ENCODE data around the gene PNPLA6. TPM values are rescaled to one million over a fixed set of nuclear protein-coding genes. Genes with fewer than 3 reads are reported as not detected.

PNPLA6 gene
- total and polyA plus RNA-seq, 2 of the 13 experiments (the other 11 are each of a cell fraction or from before 2014, with no cell fraction given): 24.9 to 28.2 TPM

DNA sequence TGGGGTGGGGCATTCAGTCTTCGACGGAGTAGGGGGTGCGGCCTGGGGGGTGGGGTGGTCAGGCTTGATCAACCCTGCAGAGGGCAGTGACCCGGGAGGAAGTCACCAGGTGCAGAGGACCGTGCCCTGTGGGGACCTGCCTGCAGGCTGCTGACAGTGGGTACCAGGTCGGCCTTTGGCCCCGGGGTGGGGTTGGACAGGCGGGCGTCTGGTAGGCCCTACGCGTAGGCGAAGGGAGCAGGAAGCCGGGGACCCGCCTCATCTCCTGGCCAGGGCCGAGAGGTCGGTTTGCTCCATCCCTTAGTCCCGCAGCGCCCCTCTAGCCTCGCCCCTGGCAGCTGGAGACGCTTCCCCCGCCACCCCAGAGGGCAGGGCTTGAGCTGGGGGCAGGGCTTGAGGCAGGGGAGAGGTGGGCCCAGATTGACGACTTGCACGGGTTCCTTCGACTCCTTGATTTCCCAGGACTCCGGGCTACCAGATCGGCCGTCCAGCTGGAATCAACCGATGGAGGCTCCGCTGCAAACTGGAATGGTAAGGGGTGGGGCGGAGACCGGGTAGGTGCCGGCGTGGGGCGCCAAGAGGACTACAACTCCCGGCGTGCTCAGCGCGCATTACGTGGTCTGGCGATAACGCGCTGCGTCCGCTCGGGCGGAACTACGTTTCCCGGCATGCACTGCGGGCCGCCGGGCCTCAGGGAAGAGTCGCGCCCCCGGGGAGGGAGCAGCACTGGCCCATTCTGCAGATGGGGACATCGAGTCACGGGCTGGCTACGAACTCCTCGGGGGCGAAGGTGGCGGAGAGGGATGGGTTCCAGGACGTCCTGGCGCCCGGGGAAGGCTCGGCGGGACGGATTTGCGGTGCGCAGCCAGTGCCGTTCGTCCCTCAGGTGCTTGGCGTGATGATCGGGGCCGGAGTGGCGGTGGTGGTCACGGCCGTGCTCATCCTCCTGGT, at the start of gene PNPLA6 (continued):
- TF ChIP-seq, protein P1, sequence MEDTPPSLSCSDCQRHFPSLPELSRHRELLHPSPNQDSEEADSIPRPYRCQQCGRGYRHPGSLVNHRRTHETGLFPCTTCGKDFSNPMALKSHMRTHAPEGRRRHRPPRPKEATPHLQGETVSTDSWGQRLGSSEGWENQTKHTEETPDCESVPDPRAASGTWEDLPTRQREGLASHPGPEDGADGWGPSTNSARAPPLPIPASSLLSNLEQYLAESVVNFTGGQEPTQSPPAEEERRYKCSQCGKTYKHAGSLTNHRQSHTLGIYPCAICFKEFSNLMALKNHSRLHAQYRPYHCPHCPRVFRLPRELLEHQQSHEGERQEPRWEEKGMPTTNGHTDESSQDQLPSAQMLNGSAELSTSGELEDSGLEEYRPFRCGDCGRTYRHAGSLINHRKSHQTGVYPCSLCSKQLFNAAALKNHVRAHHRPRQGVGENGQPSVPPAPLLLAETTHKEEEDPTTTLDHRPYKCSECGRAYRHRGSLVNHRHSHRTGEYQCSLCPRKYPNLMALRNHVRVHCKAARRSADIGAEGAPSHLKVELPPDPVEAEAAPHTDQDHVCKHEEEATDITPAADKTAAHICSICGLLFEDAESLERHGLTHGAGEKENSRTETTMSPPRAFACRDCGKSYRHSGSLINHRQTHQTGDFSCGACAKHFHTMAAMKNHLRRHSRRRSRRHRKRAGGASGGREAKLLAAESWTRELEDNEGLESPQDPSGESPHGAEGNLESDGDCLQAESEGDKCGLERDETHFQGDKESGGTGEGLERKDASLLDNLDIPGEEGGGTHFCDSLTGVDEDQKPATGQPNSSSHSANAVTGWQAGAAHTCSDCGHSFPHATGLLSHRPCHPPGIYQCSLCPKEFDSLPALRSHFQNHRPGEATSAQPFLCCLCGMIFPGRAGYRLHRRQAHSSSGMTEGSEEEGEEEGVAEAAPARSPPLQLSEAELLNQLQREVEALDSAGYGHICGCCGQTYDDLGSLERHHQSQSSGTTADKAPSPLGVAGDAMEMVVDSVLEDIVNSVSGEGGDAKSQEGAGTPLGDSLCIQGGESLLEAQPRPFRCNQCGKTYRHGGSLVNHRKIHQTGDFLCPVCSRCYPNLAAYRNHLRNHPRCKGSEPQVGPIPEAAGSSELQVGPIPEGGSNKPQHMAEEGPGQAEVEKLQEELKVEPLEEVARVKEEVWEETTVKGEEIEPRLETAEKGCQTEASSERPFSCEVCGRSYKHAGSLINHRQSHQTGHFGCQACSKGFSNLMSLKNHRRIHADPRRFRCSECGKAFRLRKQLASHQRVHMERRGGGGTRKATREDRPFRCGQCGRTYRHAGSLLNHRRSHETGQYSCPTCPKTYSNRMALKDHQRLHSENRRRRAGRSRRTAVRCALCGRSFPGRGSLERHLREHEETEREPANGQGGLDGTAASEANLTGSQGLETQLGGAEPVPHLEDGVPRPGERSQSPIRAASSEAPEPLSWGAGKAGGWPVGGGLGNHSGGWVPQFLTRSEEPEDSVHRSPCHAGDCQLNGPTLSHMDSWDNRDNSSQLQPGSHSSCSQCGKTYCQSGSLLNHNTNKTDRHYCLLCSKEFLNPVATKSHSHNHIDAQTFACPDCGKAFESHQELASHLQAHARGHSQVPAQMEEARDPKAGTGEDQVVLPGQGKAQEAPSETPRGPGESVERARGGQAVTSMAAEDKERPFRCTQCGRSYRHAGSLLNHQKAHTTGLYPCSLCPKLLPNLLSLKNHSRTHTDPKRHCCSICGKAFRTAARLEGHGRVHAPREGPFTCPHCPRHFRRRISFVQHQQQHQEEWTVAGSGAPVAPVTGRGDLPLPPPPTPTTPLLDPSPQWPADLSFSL (CRISPR knock-in tag; IDR thresholded peaks at IDR 0.05): no peak
- TF ChIP-seq ZNF382 (CRISPR knock-in tag; IDR thresholded peaks at IDR 0.05; ENCODE audit: borderline replicate concordance) (no peak), FLYWCH1 (CRISPR knock-in tag; IDR thresholded peaks at IDR 0.05) (no peak), PPARG (CRISPR knock-in tag; conservative IDR thresholded peaks at IDR 0.05) (no peak), TAF1 (CRISPR knock-in tag; IDR thresholded peaks at IDR 0.05) (peak; percentile 28; the same call in 1 of the 2 replicates), HMG20B (CRISPR knock-in tag; conservative IDR thresholded peaks at IDR 0.05) (no peak), ZNF530 (CRISPR knock-in tag; IDR thresholded peaks at IDR 0.05; ENCODE audit: low read depth) (no peak), EHMT2 (IDR thresholded peaks at IDR 0.05; ENCODE audit: borderline replicate concordance, low read depth, low read length) (no peak), ZNF33A (CRISPR knock-in tag; IDR thresholded peaks at IDR 0.05; ENCODE audit: borderline replicate concordance) (no peak), ZSCAN30 (CRISPR knock-in tag; IDR thresholded peaks at IDR 0.05) (no peak), POLR2G (IDR thresholded peaks at IDR 0.05; ENCODE audit: low read depth, low read length) (peak; percentile 54), NFIC (IDR thresholded peaks at IDR 0.05; ENCODE audit: low read length) (no peak), ZNF496 (CRISPR knock-in tag; IDR thresholded peaks at IDR 0.05; ENCODE audit: insufficient replicate concordance) (no peak)
- TF ChIP-seq, protein P2, sequence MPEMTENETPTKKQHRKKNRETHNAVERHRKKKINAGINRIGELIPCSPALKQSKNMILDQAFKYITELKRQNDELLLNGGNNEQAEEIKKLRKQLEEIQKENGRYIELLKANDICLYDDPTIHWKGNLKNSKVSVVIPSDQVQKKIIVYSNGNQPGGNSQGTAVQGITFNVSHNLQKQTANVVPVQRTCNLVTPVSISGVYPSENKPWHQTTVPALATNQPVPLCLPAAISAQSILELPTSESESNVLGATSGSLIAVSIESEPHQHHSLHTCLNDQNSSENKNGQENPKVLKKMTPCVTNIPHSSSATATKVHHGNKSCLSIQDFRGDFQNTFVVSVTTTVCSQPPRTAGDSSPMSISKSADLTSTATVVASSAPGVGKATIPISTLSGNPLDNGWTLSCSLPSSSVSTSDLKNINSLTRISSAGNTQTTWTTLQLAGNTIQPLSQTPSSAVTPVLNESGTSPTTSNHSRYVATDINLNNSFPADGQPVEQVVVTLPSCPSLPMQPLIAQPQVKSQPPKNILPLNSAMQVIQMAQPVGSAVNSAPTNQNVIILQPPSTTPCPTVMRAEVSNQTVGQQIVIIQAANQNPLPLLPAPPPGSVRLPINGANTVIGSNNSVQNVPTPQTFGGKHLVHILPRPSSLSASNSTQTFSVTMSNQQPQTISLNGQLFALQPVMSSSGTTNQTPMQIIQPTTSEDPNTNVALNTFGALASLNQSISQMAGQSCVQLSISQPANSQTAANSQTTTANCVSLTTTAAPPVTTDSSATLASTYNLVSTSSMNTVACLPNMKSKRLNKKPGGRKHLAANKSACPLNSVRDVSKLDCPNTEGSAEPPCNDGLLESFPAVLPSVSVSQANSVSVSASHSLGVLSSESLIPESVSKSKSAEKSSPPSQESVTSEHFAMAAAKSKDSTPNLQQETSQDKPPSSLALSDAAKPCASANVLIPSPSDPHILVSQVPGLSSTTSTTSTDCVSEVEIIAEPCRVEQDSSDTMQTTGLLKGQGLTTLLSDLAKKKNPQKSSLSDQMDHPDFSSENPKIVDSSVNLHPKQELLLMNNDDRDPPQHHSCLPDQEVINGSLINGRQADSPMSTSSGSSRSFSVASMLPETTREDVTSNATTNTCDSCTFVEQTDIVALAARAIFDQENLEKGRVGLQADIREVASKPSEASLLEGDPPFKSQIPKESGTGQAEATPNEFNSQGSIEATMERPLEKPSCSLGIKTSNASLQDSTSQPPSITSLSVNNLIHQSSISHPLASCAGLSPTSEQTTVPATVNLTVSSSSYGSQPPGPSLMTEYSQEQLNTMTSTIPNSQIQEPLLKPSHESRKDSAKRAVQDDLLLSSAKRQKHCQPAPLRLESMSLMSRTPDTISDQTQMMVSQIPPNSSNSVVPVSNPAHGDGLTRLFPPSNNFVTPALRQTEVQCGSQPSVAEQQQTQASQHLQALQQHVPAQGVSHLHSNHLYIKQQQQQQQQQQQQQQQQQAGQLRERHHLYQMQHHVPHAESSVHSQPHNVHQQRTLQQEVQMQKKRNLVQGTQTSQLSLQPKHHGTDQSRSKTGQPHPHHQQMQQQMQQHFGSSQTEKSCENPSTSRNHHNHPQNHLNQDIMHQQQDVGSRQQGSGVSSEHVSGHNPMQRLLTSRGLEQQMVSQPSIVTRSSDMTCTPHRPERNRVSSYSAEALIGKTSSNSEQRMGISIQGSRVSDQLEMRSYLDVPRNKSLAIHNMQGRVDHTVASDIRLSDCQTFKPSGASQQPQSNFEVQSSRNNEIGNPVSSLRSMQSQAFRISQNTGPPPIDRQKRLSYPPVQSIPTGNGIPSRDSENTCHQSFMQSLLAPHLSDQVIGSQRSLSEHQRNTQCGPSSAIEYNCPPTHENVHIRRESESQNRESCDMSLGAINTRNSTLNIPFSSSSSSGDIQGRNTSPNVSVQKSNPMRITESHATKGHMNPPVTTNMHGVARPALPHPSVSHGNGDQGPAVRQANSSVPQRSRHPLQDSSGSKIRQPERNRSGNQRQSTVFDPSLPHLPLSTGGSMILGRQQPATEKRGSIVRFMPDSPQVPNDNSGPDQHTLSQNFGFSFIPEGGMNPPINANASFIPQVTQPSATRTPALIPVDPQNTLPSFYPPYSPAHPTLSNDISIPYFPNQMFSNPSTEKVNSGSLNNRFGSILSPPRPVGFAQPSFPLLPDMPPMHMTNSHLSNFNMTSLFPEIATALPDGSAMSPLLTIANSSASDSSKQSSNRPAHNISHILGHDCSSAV (CRISPR knock-in tag; IDR thresholded peaks at IDR 0.05; ENCODE audit: borderline replicate concordance): no peak

All from HepG2 (cell line).